ENCODE data around the gene OTUD3. TPM values are rescaled to one million over a fixed set of nuclear protein-coding genes. Genes with fewer than 3 reads are reported as not detected.
"Not testable (repeated sequence)": the region's sequence is repeated elsewhere in the genome, so short reads cannot be mapped to it uniquely, and the experiment has no call there.

OTUD3 gene
- total RNA-seq, 4 donors from 2014 or later, result 5.8 to 8.2 (median 6.7) TPM

DNA sequence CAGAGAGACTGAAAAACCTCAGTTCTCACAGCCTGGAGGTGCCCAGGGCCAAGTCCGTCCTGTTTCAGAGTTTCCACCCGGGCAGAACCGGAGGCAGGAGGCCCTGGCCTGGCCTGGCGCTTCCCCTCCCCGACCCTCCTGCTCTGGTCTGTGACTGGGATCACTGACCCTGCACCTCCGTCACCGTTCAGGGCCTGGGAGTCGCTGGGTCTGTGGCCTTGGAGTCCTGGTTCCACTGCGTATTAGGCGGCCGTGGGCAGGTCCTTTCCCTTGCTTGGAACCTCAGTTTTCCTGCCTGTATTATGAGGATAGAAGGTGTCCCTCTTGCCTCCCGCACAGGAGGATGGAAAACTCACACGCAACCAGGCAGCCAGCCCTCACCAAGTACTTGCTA lies 41.8 kb downstream of the OTUD3 start:
- H3K9me3 ChIP-seq, result no peaks in the 10 kb centered on the region
- no peak overlapping the region for H3K27ac ChIP-seq
- H3K4me1 ChIP-seq, result no peaks in the 10 kb centered on the region
- H3K27me3 ChIP-seq, result no peaks in the 10 kb centered on the region
- intact Hi-C loops (cut with DNase I), result loop anchor here (10.0 kb wide), 1 partner anchor 571 kb away; no protein-coding TSS in a partner anchor
- no peak for DNase-seq
- no peaks in the 10 kb centered on the region for H3K36me3 ChIP-seq
- 62 to 76% methylated on average over 13 of the region's 13 CpGs for WGBS, 2 donors
- H3K4me3 ChIP-seq (replicated peaks in 1 of 3), result no peak overlapping the region
- TF ChIP-seq, protein P1, sequence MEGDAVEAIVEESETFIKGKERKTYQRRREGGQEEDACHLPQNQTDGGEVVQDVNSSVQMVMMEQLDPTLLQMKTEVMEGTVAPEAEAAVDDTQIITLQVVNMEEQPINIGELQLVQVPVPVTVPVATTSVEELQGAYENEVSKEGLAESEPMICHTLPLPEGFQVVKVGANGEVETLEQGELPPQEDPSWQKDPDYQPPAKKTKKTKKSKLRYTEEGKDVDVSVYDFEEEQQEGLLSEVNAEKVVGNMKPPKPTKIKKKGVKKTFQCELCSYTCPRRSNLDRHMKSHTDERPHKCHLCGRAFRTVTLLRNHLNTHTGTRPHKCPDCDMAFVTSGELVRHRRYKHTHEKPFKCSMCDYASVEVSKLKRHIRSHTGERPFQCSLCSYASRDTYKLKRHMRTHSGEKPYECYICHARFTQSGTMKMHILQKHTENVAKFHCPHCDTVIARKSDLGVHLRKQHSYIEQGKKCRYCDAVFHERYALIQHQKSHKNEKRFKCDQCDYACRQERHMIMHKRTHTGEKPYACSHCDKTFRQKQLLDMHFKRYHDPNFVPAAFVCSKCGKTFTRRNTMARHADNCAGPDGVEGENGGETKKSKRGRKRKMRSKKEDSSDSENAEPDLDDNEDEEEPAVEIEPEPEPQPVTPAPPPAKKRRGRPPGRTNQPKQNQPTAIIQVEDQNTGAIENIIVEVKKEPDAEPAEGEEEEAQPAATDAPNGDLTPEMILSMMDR (IDR thresholded peaks at IDR 0.05), result no peak
- TF ChIP-seq POLR2A (IDR thresholded peaks at IDR 0.05), result no peak

GRCh38 chr1:19925342-19926070 lies 43.3 kb downstream of the OTUD3 start:
- H3K9me3 ChIP-seq, result no peaks in the 10 kb centered on the region
- H3K27ac ChIP-seq, result no peak overlapping the region
- no peaks in the 10 kb centered on the region for H3K36me3 ChIP-seq
- WGBS, 2 donors, result 75 to 85% methylated on average over 7 of the region's 7 CpGs
- no peak overlapping the region for H3K4me3 ChIP-seq (replicated peaks in 1 of 3)
- intact Hi-C loops (cut with DNase I), result loop anchor here (10.0 kb wide), 1 partner anchor 569 kb away; no protein-coding TSS in a partner anchor
- H3K27me3 ChIP-seq, result no peaks in the 10 kb centered on the region
- no peak for DNase-seq
- no peaks in the 10 kb centered on the region for H3K4me1 ChIP-seq
- TF ChIP-seq POLR2A (IDR thresholded peaks at IDR 0.05), result no peak

DNA sequence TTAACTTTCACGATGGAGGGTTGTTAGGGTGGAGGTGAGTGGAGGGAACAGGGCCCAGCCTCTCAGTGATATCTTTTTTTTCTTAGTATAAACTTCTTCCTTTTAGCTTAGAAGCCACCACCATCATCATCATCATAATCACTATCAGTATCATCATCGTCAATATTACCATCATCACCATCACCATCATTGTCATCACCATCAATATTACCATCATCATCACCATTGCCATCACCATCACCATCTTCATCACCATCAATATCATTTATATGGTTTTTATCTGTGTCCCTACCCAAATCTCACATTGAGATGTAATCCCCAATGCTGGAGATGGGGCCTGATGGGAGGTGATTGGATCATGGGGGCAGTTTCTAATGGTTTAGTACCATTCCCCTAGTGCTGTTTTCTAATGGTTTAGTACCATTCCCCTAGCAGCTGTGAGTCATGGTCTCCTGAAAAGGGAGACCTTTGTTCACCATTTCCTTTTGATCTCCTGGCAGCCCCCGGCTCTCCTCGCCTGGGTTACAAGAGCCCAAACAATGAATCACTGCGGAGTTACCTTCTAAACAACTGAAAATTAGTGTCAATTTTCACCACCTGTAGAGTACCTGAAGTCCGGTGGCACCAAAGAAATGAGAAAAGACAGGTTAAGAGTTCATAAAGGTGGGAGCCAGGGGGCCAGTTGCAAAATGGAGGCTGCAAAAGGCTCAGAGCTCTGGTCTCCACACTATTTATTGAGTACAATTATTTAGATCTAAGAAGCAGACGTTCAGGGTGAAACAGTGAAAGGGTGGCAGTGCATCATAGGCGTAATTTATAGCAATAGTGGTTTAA lies 44.3 kb downstream of the OTUD3 start:
- WGBS, 2 donors, result 63 to 67% methylated on average over 8 of the region's 8 CpGs
- intact Hi-C loops (cut with DNase I), result loop anchor here (10.0 kb wide), 1 partner anchor 568 kb away; no protein-coding TSS in a partner anchor
- H3K36me3 ChIP-seq, result no peaks in the 10 kb centered on the region

DNA sequence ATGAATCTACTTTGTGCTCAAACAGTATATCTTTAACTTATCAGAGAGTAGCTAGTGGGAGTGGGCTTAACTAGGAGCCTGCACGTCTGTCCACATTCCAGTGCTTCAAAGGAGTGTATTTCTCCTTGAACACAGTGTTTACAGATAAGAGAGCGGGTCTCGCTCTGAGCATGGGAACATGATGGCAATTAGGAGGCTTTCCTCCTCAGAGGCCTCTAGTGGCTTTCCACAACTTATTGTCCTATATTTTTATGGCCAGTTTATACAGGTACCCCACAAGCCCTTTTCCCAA lies 44.9 kb downstream of the OTUD3 start:
- intact Hi-C loops (cut with DNase I), result loop anchor here (10.0 kb wide), 1 partner anchor 568 kb away; no protein-coding TSS in a partner anchor
- H3K4me3 ChIP-seq (replicated peaks in 1 of 3); DNase-seq; H3K27ac ChIP-seq; H3K27me3 ChIP-seq; H3K36me3 ChIP-seq; H3K9me3 ChIP-seq; H3K4me1 ChIP-seq: not testable (repeated sequence)
- 66 to 71% methylated on average over 3 of the region's 3 CpGs for WGBS, 2 donors

More for the DNA sequence above, 44.3 kb downstream of the OTUD3 start:
- no peak overlapping the region for H3K4me3 ChIP-seq (replicated peaks in 1 of 3)
- H3K4me1 ChIP-seq, result no peaks in the 10 kb centered on the region
- DNase-seq, result no peak
- TF ChIP-seq, protein P1 (IDR thresholded peaks at IDR 0.05), result no peak
- TF ChIP-seq POLR2A (IDR thresholded peaks at IDR 0.05), result no peak
- H3K27ac ChIP-seq, result no peak overlapping the region
- no peaks in the 10 kb centered on the region for H3K9me3 ChIP-seq
- no peaks in the 10 kb centered on the region for H3K27me3 ChIP-seq

DNA sequence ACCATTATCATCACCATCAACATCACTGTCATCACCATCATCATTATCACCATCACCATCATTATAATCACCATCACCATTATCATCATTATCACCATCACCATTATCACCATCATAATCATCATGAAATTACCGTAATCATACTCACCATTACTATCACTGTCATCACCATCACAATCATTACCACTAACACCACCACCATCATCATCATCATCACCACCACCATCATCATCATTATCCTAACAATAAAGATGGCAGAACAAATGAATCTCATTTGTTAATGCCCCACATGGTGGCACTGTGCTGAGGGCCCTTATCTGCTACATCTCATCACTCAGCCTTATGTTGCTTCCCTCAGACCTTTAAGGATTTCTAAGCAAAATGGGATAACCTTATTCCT lies 50.7 kb downstream of the OTUD3 start:
- DNase-seq, result no peak
- H3K4me1 ChIP-seq, result no peaks in the 10 kb centered on the region
- 0% methylated on average over 1 of the region's 1 CpG for WGBS, 2 donors
- no peak for TF ChIP-seq POLR2A (IDR thresholded peaks at IDR 0.05)
- TF ChIP-seq, protein P1 (IDR thresholded peaks at IDR 0.05), result no peak
- H3K9me3 ChIP-seq, result no peaks in the 10 kb centered on the region
- intact Hi-C loops (cut with DNase I), result no loop called here
- no peaks in the 10 kb centered on the region for H3K27me3 ChIP-seq
- H3K4me3 ChIP-seq (replicated peaks in 1 of 3), result no peak overlapping the region
- no peak overlapping the region for H3K27ac ChIP-seq
- H3K36me3 ChIP-seq, result no peaks in the 10 kb centered on the region

DNA sequence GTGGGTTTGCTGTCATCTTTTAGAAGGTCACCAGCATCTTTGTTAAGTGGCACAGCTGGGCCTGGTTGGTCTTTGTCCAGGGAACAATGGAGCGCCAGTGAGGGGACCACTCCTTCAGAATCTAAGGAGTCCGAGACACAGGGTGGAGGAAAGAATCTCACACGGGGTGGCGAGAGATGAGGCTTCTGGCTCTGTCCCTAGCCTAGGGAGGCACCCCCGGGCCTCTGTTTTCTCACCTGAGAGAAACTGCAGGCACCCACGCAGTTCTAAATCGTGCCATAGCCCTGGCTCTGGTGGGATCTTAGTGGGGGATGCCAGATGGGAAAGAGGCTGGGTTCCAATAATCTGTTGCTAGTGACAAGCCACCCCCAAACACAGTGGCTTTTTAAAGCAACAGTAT lies 52.1 kb downstream of the OTUD3 start:
- no peak for DNase-seq
- H3K9me3 ChIP-seq, result no peaks in the 10 kb centered on the region
- intact Hi-C loops (cut with DNase I), result no loop called here
- TF ChIP-seq, protein P1 (IDR thresholded peaks at IDR 0.05), result no peak
- TF ChIP-seq POLR2A (IDR thresholded peaks at IDR 0.05), result no peak
- H3K4me3 ChIP-seq (replicated peaks in 1 of 3), result no peak overlapping the region
- no peaks in the 10 kb centered on the region for H3K4me1 ChIP-seq
- 88 to 89% methylated on average over 7 of the region's 7 CpGs for WGBS, 2 donors
- no peak overlapping the region for H3K27ac ChIP-seq
- no peaks in the 10 kb centered on the region for H3K36me3 ChIP-seq
- H3K27me3 ChIP-seq, result no peaks in the 10 kb centered on the region
